NOMO-1 treated with DMSO at 0.1 percent for 48 hours (cell line): Measurements from ENCODE around the gene DCAKD.
A peak's percentile ranks its signal among the peaks of the same experiment; 100 is the strongest.
"Not testable (repeated sequence)": the region's sequence is repeated elsewhere in the genome, so short reads cannot be mapped to it uniquely, and the experiment has no call there.

ENCODE experiments used
- DNase-seq: peaks from one replicate; lab custom pipeline; 2025; ENCODE audit not compliant: unreplicated experiment; lab: John Stamatoyannopoulos, UW

The DCAKD gene

GRCh38 chr17:45067637-45068036 lies 16.2 kb upstream of the DCAKD start:
- no peak for DNase-seq

- DNase-seq, result peak; percentile 67
Measured at GRCh38 chr17:45063198-45063597, 11.8 kb upstream of the DCAKD start.

- no peak for DNase-seq
Measured at GRCh38 chr17:45061606-45062205, 10.3 kb upstream of the DCAKD start.

- peak; percentile 99 for DNase-seq
Measured at GRCh38 chr17:45060797-45061605, 9.6 kb upstream of the DCAKD start, which contains the start of gene NMT1. NMT1 (plus strand) TSS chr17:45061317; CDS start chr17:45061330, 13 bp downstream.

- DNase-seq, result no peak
Measured at GRCh38 chr17:45060382-45060796, 9.0 kb upstream of the DCAKD start.

- DNase-seq, result peak; percentile 31
Measured at GRCh38 chr17:45052052-45052772, 780 bp upstream of the DCAKD start.

GRCh38 chr17:45051720-45052051 lies 254 bp upstream of the DCAKD start:
- not testable (repeated sequence) for DNase-seq

GRCh38 chr17:45050481-45051059 lies 862 bp downstream of the DCAKD start:
- DNase-seq, result no peak

- DNase-seq, result no peak
Measured at GRCh38 chr17:45048795-45049563, 2.5 kb downstream of the DCAKD start.

GRCh38 chr17:45046537-45047125 lies 4.8 kb downstream of the DCAKD start:
- DNase-seq, result no peak

GRCh38 chr17:45043813-45044540 lies 7.5 kb downstream of the DCAKD start:
- no peak for DNase-seq

GRCh38 chr17:45042346-45043120 lies 8.9 kb downstream of the DCAKD start:
- DNase-seq, result no peak

- no peak for DNase-seq
Measured at GRCh38 chr17:45040459-45040858, 11.0 kb downstream of the DCAKD start.

GRCh38 chr17:45038728-45039634 lies 12.5 kb downstream of the DCAKD start:
- DNase-seq, result no peak

GRCh38 chr17:45036691-45037090 lies 14.7 kb downstream of the DCAKD start:
- no peak for DNase-seq

- no peak for DNase-seq
Measured at GRCh38 chr17:45035848-45036247, 15.6 kb downstream of the DCAKD start.

GRCh38 chr17:45034599-45034998 lies 16.8 kb downstream of the DCAKD start:
- no peak for DNase-seq

- no peak for DNase-seq
Measured at GRCh38 chr17:45032174-45032541, 19.3 kb downstream of the DCAKD start.
